Kidney (tissue), 14 donors: ENCODE data around the gene UBAC2. TPM values are rescaled to one million over a fixed set of nuclear protein-coding genes. Genes with fewer than 3 reads are reported as not detected.

Experiments used
- DNase-seq, 5 donors: peaks; one replicate each; pipeline ENCODE4 v3.0.0-alpha.2; 2013 to 2020
- FAIRE-seq: peaks from 2 replicates; lab custom pipeline; 2012; peaks lifted over from hg19 to GRCh38; lab: Jason Lieb, UNC
- H3K27ac ChIP-seq, 2 donors: one replicate each; pipeline ENCODE4 v1.7.0; 2013; ENCODE audit warnings: low read depth in 2 of 2, low read length in 2 of 2, inconsistent platforms in 1 of 2
- H3K27me3 ChIP-seq: one replicate; pipeline ENCODE4 v1.7.1; 2013; ENCODE audit warnings: low read length, inconsistent platforms; ENCODE audit not compliant: control insufficient read depth, insufficient read depth
- H3K36me3 ChIP-seq, 3 donors: one replicate each; pipeline versions ENCODE4 v1.7.0 to v1.7.1; 2013; ENCODE audit warnings: low read length in 3 of 3, control low read depth in 1 of 3, inconsistent platforms in 1 of 3; ENCODE audit not compliant: insufficient read depth in 3 of 3, control insufficient read depth in 2 of 3
- H3K4me1 ChIP-seq, 3 donors: one replicate each; pipeline versions ENCODE4 v1.7.0 to v1.7.1; 2013; ENCODE audit warnings: low read length in 3 of 3, inconsistent platforms in 1 of 3, low read depth in 1 of 3; ENCODE audit not compliant: control insufficient read depth in 2 of 3, insufficient read depth in 2 of 3
- H3K4me3 ChIP-seq, 3 donors: one replicate each; pipeline versions ENCODE4 v1.7.0 to v1.8.1; 2013; ENCODE audit warnings: low read length in 3 of 3, control low read depth in 1 of 3, inconsistent platforms in 1 of 3
- H3K9ac ChIP-seq, 3 donors: one replicate each; pipeline versions ENCODE4 v1.7.0 to v1.7.1; 2013; ENCODE audit warnings: low read length in 3 of 3, control low read depth in 1 of 3, inconsistent platforms in 1 of 3
- H3K9me3 ChIP-seq, 3 donors: one replicate each; pipeline versions ENCODE4 v1.7.0 to v1.7.1; 2013; ENCODE audit warnings: low read length in 3 of 3, control low read depth in 1 of 3, inconsistent platforms in 1 of 3; ENCODE audit not compliant: control insufficient read depth in 2 of 3, insufficient read depth in 1 of 3
- CTCF ChIP-seq: IDR thresholded peaks from 3 replicates; pipeline ENCODE4 v1.5.1; 2012; ENCODE audit warnings: mild to moderate bottlenecking, moderate library complexity, borderline replicate concordance; ENCODE audit not compliant: insufficient read depth; ENCODE audit errors: extremely low read depth
- intact Hi-C: fragments of 100-400 bp; cut with DNase I; formaldehyde crosslinking; loops from one replicate; pipeline ENCODE4 v1.11.1; 2022
- polyA plus RNA-seq: library from polyadenylated mRNA; stranded (reverse); fragments of 350-450 nt; fragmentation: Illumina TruSeq; extraction: RNeasy Lipid Tissue Mini Kit (QIAGEN cat#74804); gene quantifications from one replicate; pipeline ENCODE4 v1.2.3, GENCODE V29; 2014; ENCODE audit warnings: low read depth, low replicate concordance; ENCODE audit not compliant: insufficient read depth
- total RNA-seq: library from RNA; stranded (reverse); fragmentation: NEBNext Ultra II Directional; extraction: Animal tissue kit (Norgen Biotek cat#: 25700); gene quantifications from one replicate; pipeline ENCODE4 v1.2.1, GENCODE V29; 2021
- donor health status: control.
- donor health status: control.
- donor health status: control.
- donor health status: control.
- donor health status: control.
- donor health status: DM: yes; HTN: yes; CAD: no.
- donor health status: Normal renal cell carcinoma (clear cell type).

The UBAC2 gene
- total and polyA plus RNA-seq, 2 donors from 2014 or later, result 61.8 to 77.5 TPM

GRCh38 chr13:99305158-99305557 lies 104.5 kb downstream of the UBAC2 start:
- FAIRE-seq (no peak), DNase-seq (no peak)
- Histone ChIP-seq H3K9ac (no peak overlapping the region), H3K27ac (no peak overlapping the region), H3K36me3 (no peaks in the 10 kb centered on the region), H3K27me3 (no peaks in the 10 kb centered on the region), H3K4me1 (peaks cover 0 to 4% (median 0%) of the 10 kb centered on the region in 3 donors), H3K9me3 (no peaks in the 10 kb centered on the region), H3K4me3 (no peak overlapping the region)
- TF ChIP-seq CTCF, result no peak
- intact Hi-C loops, result no loop called here

GRCh38 chr13:99305566-99305965 lies 104.9 kb downstream of the UBAC2 start:
- H3K4me3 ChIP-seq, result no peak overlapping the region
- intact Hi-C loops, result no loop called here
- no peak for FAIRE-seq

GRCh38 chr13:99307247-99307646 lies 106.6 kb downstream of the UBAC2 start, which contains the start of gene GPR183:
Gene GPR183, minus strand, starts transcription at chr13:99307399. Its CDS starts 11,254 bp downstream, at chr13:99296145.
- intact Hi-C loops, result no loop called here
- DNase-seq (peak in 2 of 5 donors; percentile 65 to 68), FAIRE-seq (peak; percentile 77)
- TF ChIP-seq CTCF, result no peak
- H3K27me3 ChIP-seq, result no peaks in the 10 kb centered on the region
- H3K4me3 ChIP-seq, result no peak within 1 kb of the TSS
- peaks cover 0 to 4% (median 0%) of the 10 kb centered on the region in 3 donors for H3K4me1 ChIP-seq
- H3K9ac ChIP-seq, result no peak within 1 kb of the TSS
- H3K27ac ChIP-seq, result peak within 1 kb of the TSS in 1 of 2 donors; percentile 5
- H3K36me3 ChIP-seq, result no peaks in the 10 kb centered on the region
- H3K9me3 ChIP-seq, result no peaks in the 10 kb centered on the region

More at GRCh38 chr13:99305566-99305965, 104.9 kb downstream of the UBAC2 start:
- H3K4me1 ChIP-seq, result peaks cover 0 to 4% (median 0%) of the 10 kb centered on the region in 3 donors
- no peak for DNase-seq
- no peaks in the 10 kb centered on the region for H3K27me3 ChIP-seq
- no peak overlapping the region for H3K9ac ChIP-seq
- no peak overlapping the region for H3K27ac ChIP-seq
- TF ChIP-seq CTCF, result no peak
- H3K36me3 ChIP-seq, result no peaks in the 10 kb centered on the region
- H3K9me3 ChIP-seq, result no peaks in the 10 kb centered on the region
